KMS-11 (cell line): ENCODE data around the gene BMP7.

Experiments
- H2AFZ ChIP-seq: fragments of 200-600 bp; sonication (generic); 2 replicates; pipeline ENCODE4 v1.6.1; 2016; ENCODE audit warnings: antibody characterized with exemption, mixed run types, low read depth
- H3K27ac ChIP-seq: fragments of 200-600 bp; sonication (generic); 2 replicates; pipeline ENCODE4 v1.6.1; 2016; ENCODE audit warnings: mild to moderate bottlenecking, mixed run types
- H3K27me3 ChIP-seq: fragments of 200-600 bp; sonication (generic); 2 replicates; pipeline ENCODE4 v1.6.1; 2017; ENCODE audit warnings: mild to moderate bottlenecking, low read depth, mixed run types, moderate library complexity; ENCODE audit not compliant: insufficient read depth
- H3K36me3 ChIP-seq: fragments of 200-600 bp; sonication (generic); 2 replicates; pipeline ENCODE4 v1.6.1; 2017; ENCODE audit warnings: mild to moderate bottlenecking, mixed run types; ENCODE audit not compliant: insufficient read depth
- H3K4me1 ChIP-seq: fragments of 200-600 bp; sonication (generic); 2 replicates; pipeline ENCODE4 v1.6.1; 2016; ENCODE audit warnings: mild to moderate bottlenecking, low read depth, mixed run types; ENCODE audit not compliant: poor library complexity, severe bottlenecking
- H3K4me2 ChIP-seq: fragments of 200-600 bp; sonication (generic); 2 replicates; pipeline ENCODE4 v1.7.0; 2016; ENCODE audit warnings: mild to moderate bottlenecking, mixed run types
- H3K4me3 ChIP-seq: fragments of 200-600 bp; sonication (generic); IDR thresholded peaks from 2 replicates; pipeline ENCODE4 v1.6.1; 2017; ENCODE audit warnings: low read depth, low read length, mixed read lengths; ENCODE audit not compliant: insufficient read depth
- H3K79me2 ChIP-seq: fragments of 200-600 bp; sonication (generic); 2 replicates; pipeline ENCODE4 v1.6.1; 2016; ENCODE audit warnings: low read depth, mixed run types; ENCODE audit not compliant: insufficient read depth
- H3K9ac ChIP-seq: fragments of 200-600 bp; sonication (generic); 2 replicates; pipeline ENCODE4 v1.6.1; 2016; ENCODE audit warnings: mild to moderate bottlenecking, mixed run types
- H4K20me1 ChIP-seq: fragments of 200-600 bp; sonication (generic); 2 replicates; pipeline ENCODE4 v1.6.1; 2016; ENCODE audit warnings: mild to moderate bottlenecking, mixed run types; ENCODE audit not compliant: insufficient read depth
- TF ChIP-seq, protein P1 (sequence below): fragments of 200-600 bp; sonication (generic); conservative IDR thresholded peaks from 2 replicates; pipeline ENCODE4 v1.6.1; 2017; ENCODE audit warnings: low read depth, mild to moderate bottlenecking, antibody characterized with exemption, low read length, moderate library complexity, mixed read lengths

BMP7 gene

DNA sequence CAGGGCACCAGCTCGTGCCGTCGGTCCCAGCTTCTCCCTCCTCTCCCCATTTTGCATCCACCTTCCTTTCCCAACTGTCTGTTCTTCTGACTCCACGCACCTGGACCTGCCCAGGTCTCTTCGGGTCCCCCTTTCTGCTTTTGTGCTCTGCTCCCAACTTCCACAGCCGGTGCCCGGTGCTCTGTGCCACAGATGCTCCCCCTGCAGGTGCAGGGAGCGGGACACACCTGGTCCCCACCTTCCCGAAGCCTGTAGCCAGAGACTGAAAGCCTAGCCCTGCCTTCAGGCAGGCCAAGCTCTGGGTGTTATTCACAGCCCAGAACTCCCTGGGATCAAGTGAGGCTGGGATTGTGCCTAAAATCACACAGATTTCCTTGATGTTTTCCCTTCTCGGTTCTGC lies 24.6 kb upstream of the BMP7 start:
- Histone ChIP-seq H3K27ac (no peak overlapping the region), H4K20me1 (no peaks in the 10 kb centered on the region), H3K9ac (no peak overlapping the region), H3K4me3 (no peak overlapping the region), H3K79me2 (no peaks in the 10 kb centered on the region), H3K36me3 (no peaks in the 10 kb centered on the region), H3K4me1 (peaks cover 12% of the 10 kb centered on the region), H2AFZ (no peak overlapping the region), H3K4me2 (no peak overlapping the region), H3K27me3 (no peaks in the 10 kb centered on the region)
- TF ChIP-seq, protein P1, sequence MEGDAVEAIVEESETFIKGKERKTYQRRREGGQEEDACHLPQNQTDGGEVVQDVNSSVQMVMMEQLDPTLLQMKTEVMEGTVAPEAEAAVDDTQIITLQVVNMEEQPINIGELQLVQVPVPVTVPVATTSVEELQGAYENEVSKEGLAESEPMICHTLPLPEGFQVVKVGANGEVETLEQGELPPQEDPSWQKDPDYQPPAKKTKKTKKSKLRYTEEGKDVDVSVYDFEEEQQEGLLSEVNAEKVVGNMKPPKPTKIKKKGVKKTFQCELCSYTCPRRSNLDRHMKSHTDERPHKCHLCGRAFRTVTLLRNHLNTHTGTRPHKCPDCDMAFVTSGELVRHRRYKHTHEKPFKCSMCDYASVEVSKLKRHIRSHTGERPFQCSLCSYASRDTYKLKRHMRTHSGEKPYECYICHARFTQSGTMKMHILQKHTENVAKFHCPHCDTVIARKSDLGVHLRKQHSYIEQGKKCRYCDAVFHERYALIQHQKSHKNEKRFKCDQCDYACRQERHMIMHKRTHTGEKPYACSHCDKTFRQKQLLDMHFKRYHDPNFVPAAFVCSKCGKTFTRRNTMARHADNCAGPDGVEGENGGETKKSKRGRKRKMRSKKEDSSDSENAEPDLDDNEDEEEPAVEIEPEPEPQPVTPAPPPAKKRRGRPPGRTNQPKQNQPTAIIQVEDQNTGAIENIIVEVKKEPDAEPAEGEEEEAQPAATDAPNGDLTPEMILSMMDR = no peak

GRCh38 chr20:57290178-57290484 lies 23.7 kb upstream of the BMP7 start:
- no peak overlapping the region for H3K4me3 ChIP-seq
- H3K4me2 ChIP-seq = no peak overlapping the region
- H3K79me2 ChIP-seq = no peaks in the 10 kb centered on the region
- TF ChIP-seq, protein P1 = no peak
- H3K9ac ChIP-seq = no peak overlapping the region
- no peak overlapping the region for H3K27ac ChIP-seq
- no peaks in the 10 kb centered on the region for H4K20me1 ChIP-seq
- no peaks in the 10 kb centered on the region for H3K36me3 ChIP-seq
- peaks cover 21% of the 10 kb centered on the region for H3K4me1 ChIP-seq
- no peak overlapping the region for H2AFZ ChIP-seq
- H3K27me3 ChIP-seq = no peaks in the 10 kb centered on the region

DNA sequence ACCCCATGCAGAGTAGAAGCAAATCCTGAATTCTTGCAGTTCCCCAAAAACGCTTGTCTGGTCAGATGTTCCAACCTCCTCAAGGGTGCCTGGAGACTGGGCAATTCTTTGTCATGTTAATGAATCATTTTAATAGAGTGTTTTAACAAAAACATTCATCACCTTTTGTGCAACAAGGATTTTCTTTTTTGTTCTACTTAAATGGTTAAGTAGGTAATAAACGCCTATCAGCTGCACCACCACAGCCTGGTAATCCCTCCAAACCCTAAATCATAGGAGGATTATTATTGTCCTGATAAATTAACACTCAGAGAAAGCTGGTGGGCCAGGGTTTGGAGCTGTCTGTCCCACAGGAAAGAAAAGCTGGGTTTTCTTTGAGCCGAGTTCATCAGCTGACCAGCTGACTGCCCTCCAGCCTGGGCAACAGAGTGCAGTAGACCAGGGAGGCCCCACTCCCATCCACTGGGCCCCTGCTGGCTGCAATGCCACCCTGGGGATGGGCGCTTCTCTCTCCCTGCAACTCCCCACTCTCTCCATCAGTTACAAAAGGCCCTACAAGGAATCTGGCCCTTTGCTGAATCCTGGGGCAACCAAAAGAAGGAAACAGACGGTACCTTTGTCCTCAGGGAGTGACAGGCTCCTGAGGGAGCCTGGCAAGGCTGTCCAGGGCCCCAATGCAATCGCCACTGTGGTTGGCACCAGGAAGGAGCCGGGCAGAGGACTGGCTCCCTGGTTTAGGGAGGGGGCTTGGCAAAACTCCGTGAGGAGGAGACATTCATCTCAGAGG lies 23.1 kb upstream of the BMP7 start:
- H3K4me3 ChIP-seq = no peak overlapping the region

DNA sequence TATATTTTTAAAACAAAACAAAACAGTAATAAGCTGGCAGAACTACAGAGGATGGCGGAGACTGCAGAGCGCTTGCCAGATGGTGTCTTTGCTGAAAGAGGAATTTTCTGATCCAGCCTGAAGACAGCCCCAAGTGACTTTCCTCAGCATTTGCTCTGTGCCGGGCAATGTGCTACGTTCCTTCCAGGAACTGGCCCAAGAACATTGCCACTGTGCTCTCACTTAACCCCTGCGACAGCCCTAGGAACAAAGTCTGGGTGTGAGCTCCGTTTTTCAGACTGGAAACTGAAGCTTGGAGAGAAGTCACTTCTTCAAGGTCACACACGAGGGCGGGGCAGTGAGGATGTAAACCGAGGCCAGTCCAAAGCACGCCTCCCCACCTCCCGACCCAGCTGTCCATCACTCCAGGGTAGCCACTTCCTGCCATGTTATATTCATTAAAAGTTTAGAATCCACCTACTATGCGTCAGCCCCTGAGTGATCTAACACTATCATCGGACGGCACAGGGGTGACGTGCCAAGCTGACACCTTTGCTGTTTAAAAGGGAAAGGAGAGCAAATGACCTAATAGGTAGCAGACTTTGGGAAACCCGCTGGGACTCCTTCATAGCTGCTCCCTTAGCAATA lies 22.3 kb upstream of the BMP7 start:
- H3K9ac ChIP-seq = no peak overlapping the region
- H3K27me3 ChIP-seq = no peaks in the 10 kb centered on the region
- H2AFZ ChIP-seq = no peak overlapping the region
- TF ChIP-seq, protein P1 = no peak
- H3K4me1 ChIP-seq = peaks cover 34% of the 10 kb centered on the region
- H3K4me3 ChIP-seq = no peak overlapping the region
- no peaks in the 10 kb centered on the region for H3K79me2 ChIP-seq
- no peaks in the 10 kb centered on the region for H3K36me3 ChIP-seq
- no peak overlapping the region for H3K4me2 ChIP-seq
- no peaks in the 10 kb centered on the region for H4K20me1 ChIP-seq
- H3K27ac ChIP-seq = no peak overlapping the region

More for the DNA sequence above, 23.1 kb upstream of the BMP7 start:
- Histone ChIP-seq H3K9ac (no peak overlapping the region), H3K27ac (no peak overlapping the region), H2AFZ (no peak overlapping the region), H3K4me1 (peaks cover 26% of the 10 kb centered on the region), H3K27me3 (no peaks in the 10 kb centered on the region), H3K4me2 (no peak overlapping the region), H3K79me2 (no peaks in the 10 kb centered on the region), H3K36me3 (no peaks in the 10 kb centered on the region), H4K20me1 (no peaks in the 10 kb centered on the region)
- TF ChIP-seq, protein P1 = no peak
